Measurements from ENCODE around the gene OSGEP. TPM values are rescaled to one million over a fixed set of nuclear protein-coding genes. Genes with fewer than 3 reads are reported as not detected.

Gene OSGEP
- total and polyA plus RNA-seq, 2 of the 13 experiments (the other 11 are each of a cell fraction or from before 2014, with no cell fraction given): 39.7 to 41.1 TPM

GRCh38 chr14:20454516-20455354 lies at the start of gene OSGEP, which contains the start of gene APEX1 (continued):
- TF ChIP-seq ZSCAN29 (CRISPR knock-in tag; conservative IDR thresholded peaks at IDR 0.05) (peak; percentile 81; the same call in 1 of the 2 replicates), ZBTB21 (CRISPR knock-in tag; IDR thresholded peaks at IDR 0.05) (peak; percentile 78; the same call in 1 of the 2 replicates), FOXM1 (CRISPR knock-in tag; IDR thresholded peaks at IDR 0.05) (no peak; the same call in 1 of the 2 replicates), SRSF9 (IDR thresholded peaks at IDR 0.05; ENCODE audit: borderline replicate concordance, insufficient read depth, low read depth, low read length, poor library complexity, severe bottlenecking) (no peak), TBP (CRISPR knock-in tag; IDR thresholded peaks at IDR 0.05) (no peak), SIN3A (IDR thresholded peaks at IDR 0.05; ENCODE audit: borderline replicate concordance, low read depth, low read length) (peak; percentile 98), DDIT3 (CRISPR knock-in tag; IDR thresholded peaks at IDR 0.05) (0 out of 2 replicates have a peak, but pooled peaks have one; percentile 79), ELF3 (CRISPR knock-in tag; IDR thresholded peaks at IDR 0.05) (peak; percentile 58), ZNF407 (CRISPR knock-in tag; IDR thresholded peaks at IDR 0.05; ENCODE audit: not compliant biosample characterization) (peak; percentile 59), DR1 (CRISPR knock-in tag; IDR thresholded peaks at IDR 0.05) (peak; percentile 90), RXRB (CRISPR knock-in tag; IDR thresholded peaks at IDR 0.05; ENCODE audit: borderline replicate concordance) (no peak; the same call in none of the 2 replicates), MEIS2 (CRISPR knock-in tag; IDR thresholded peaks at IDR 0.05) (peak; percentile 39), PATZ1 (CRISPR knock-in tag; IDR thresholded peaks at IDR 0.05) (peak; percentile 64)
